HCT116 (cell line): Measurements from ENCODE around the gene FNDC3B. TPM values are rescaled to one million over a fixed set of nuclear protein-coding genes. Genes with fewer than 3 reads are reported as not detected.

ENCODE experiments used
- ATAC-seq: fragments of 200-7000 bp; cut with Tn5 transposase; 2 replicates; pipeline ENCODE4 v1.9.1; 2020; ENCODE audit warnings: mild to moderate bottlenecking, moderate library complexity
- BruUV-seq: library from RNA; stranded (reverse); fragments of 400-500 nt; replicated peaks from 2 replicates; lab custom pipeline; 2021; lab: Mats Ljungman, UMichigan
- CTCF ChIA-PET: fragments of 300-600 bp; sonication (Branson Sonifier 250); formaldehyde crosslinking; loops from one replicate; lab custom pipeline; 2021; ENCODE audit warnings: antibody characterized with exemption; lab: Charles Lee
- POLR2A ChIA-PET: fragments of 300-600, 350-600 bp; sonication (Branson Sonifier 250); formaldehyde crosslinking; loops from one replicate; lab custom pipeline; 2021; ENCODE audit warnings: antibody characterized with exemption; lab: Charles Lee
- RAD21 ChIA-PET, 2 experiments: fragments of 300-600 bp; sonication (Branson Sonifier 250); formaldehyde crosslinking; loops; one replicate each; lab custom pipeline; 2023; ENCODE audit warnings: low total read pairs in 2 of 2; ENCODE audit not compliant: uncharacterized antibody in 2 of 2, unreplicated experiment in 2 of 2, low non-redundant PET in 1 of 2; lab: Charles Lee
- DNase-seq: peaks from one replicate; pipeline ENCODE4 v3.0.0-alpha.2; 2010; ENCODE audit warnings: low read depth, low spot score
- H2AFZ ChIP-seq: fragments of 200-600 bp; shearing (Covaris generic), sonication (generic); 2 replicates; pipeline ENCODE4 v1.6.1; 2017; ENCODE audit warnings: low read depth, mixed run types, mixed read lengths, antibody characterized with exemption, low read length; ENCODE audit not compliant: poor library complexity, severe bottlenecking
- H3K27ac ChIP-seq: 2 replicates; pipeline ENCODE4 v1.5.1; 2012; ENCODE audit warnings: low read depth, low read length
- H3K27me3 ChIP-seq: fragments of 200-600 bp; sonication (generic); 2 replicates; pipeline ENCODE4 v1.6.1; 2016; ENCODE audit warnings: mixed run types, low read length, mixed read lengths; ENCODE audit not compliant: insufficient read depth
- H3K36me3 ChIP-seq, 2 experiments: fragments of 200-500 bp in 1 of 2; fragments of 200-600 bp in 1 of 2; sonication (Bioruptor generic) in 1 of 2; sonication (generic) in 1 of 2; 2 replicates each; pipeline versions ENCODE4 v1.5.1 to v1.6.1; 2014 to 2016; ENCODE audit warnings: low read length in 2 of 2, inconsistent platforms in 1 of 2, mixed read lengths in 1 of 2, mixed run types in 1 of 2; ENCODE audit not compliant: insufficient read depth in 2 of 2, control insufficient read depth in 1 of 2
- H3K4me1 ChIP-seq, 2 experiments: fragments of 200-600 bp in 1 of 2; sonication (generic) in 1 of 2; 2 replicates each; pipeline versions ENCODE4 v1.5.1 to v1.6.1; 2012 to 2017; ENCODE audit warnings: low read length in 2 of 2, inconsistent platforms in 1 of 2, mild to moderate bottlenecking in 1 of 2, mixed read lengths in 1 of 2, mixed run types in 1 of 2, moderate library complexity in 1 of 2; ENCODE audit not compliant: insufficient read depth in 2 of 2, control insufficient read depth in 1 of 2
- H3K4me2 ChIP-seq: fragments of 200-600 bp; sonication (generic); 2 replicates; pipeline ENCODE4 v1.6.1; 2017; ENCODE audit warnings: mixed run types, low read length, mixed read lengths
- H3K4me3 ChIP-seq, 2 experiments: fragments of 200-600 bp in 1 of 2; sonication (generic) in 1 of 2; replicated peaks in 1 of 2; 2 replicates each; pipeline ENCODE4 v1.5.1; 2011 to 2016; ENCODE audit warnings: low read length in 2 of 2, control low read depth in 1 of 2, low read depth in 1 of 2, mild to moderate bottlenecking in 1 of 2, mixed read lengths in 1 of 2, mixed run types in 1 of 2
- H3K79me2 ChIP-seq: fragments of 200-600 bp; sonication (generic); 2 replicates; pipeline ENCODE4 v1.6.1; 2017; ENCODE audit warnings: mild to moderate bottlenecking, mixed run types, low read length, moderate library complexity, mixed read lengths; ENCODE audit not compliant: insufficient read depth
- H3K9ac ChIP-seq: fragments of 200-600 bp; sonication (generic); 2 replicates; pipeline ENCODE4 v1.6.1; 2016; ENCODE audit warnings: low read length, mixed read lengths
- H3K9me2 ChIP-seq: fragments of 200-600 bp; sonication (generic), shearing (Covaris generic); 2 replicates; pipeline ENCODE4 v1.6.1; 2017; ENCODE audit warnings: mixed run types, mild to moderate bottlenecking, moderate library complexity; ENCODE audit not compliant: insufficient read depth
- H3K9me3 ChIP-seq, 2 experiments: fragments of 200-500 bp in 1 of 2; fragments of 200-600 bp in 1 of 2; sonication (Bioruptor generic) in 1 of 2; sonication (generic) in 1 of 2; 2 replicates each; pipeline ENCODE4 v1.6.1; 2014 to 2017; ENCODE audit warnings: low read length in 2 of 2, mixed read lengths in 2 of 2, inconsistent platforms in 1 of 2, low read depth in 1 of 2, mild to moderate bottlenecking in 1 of 2, mixed run types in 1 of 2, moderate library complexity in 1 of 2; ENCODE audit not compliant: control insufficient read depth in 1 of 2, insufficient read depth in 1 of 2
- H4K20me1 ChIP-seq: fragments of 200-600 bp; sonication (generic), shearing (Covaris generic); 2 replicates; pipeline ENCODE4 v1.6.1; 2017; ENCODE audit warnings: mixed run types, mild to moderate bottlenecking, moderate library complexity; ENCODE audit not compliant: insufficient read depth
- CBX3 ChIP-seq: IDR thresholded peaks from 2 replicates; pipeline ENCODE4 v1.6.1; 2012; ENCODE audit warnings: low read depth
- EGR1 ChIP-seq: IDR thresholded peaks from 2 replicates; pipeline ENCODE4 v1.6.1; 2012; ENCODE audit warnings: low read depth
- RAD21 ChIP-seq: IDR thresholded peaks from 2 replicates; pipeline ENCODE4 v1.6.1; 2012; ENCODE audit warnings: low read depth, mild to moderate bottlenecking
- intact Hi-C: fragments of 100-400 bp; cut with micrococcal nuclease; formaldehyde crosslinking; loops from 2 replicates; pipeline ENCODE4 v1.10.0; 2022
- total RNA-seq: library from RNA; stranded (reverse); gene quantifications from one replicate; pipeline ENCODE4 v1.2.1, GENCODE V29; 2021; ENCODE audit not compliant: unreplicated experiment
- TF ChIP-seq, protein P1 (sequence below), 3 experiments: fragments of 200-600 bp in 1 of 3; sonication (generic) in 1 of 3; IDR thresholded peaks in 2 of 3; conservative IDR thresholded peaks in 1 of 3; 2 replicates each; pipeline ENCODE4 v1.5.1; 2012 to 2017; ENCODE audit warnings: low read depth in 2 of 3, low read length in 2 of 3, antibody characterized with exemption in 1 of 3, borderline replicate concordance in 1 of 3, control low read depth in 1 of 3, mild to moderate bottlenecking in 1 of 3, mixed read lengths in 1 of 3, mixed run types in 1 of 3, moderate library complexity in 1 of 3; ENCODE audit not compliant: insufficient read depth in 1 of 3
- TF ChIP-seq, protein P2 (sequence below): IDR thresholded peaks from 2 replicates; pipeline ENCODE4 v1.6.1; 2011; ENCODE audit warnings: mild to moderate bottlenecking, low read length, moderate library complexity; ENCODE audit not compliant: insufficient replicate concordance; ENCODE audit errors: extremely low read depth

Gene FNDC3B
- total RNA-seq, 1 experiment from 2014 or later, result 45.7 TPM

DNA sequence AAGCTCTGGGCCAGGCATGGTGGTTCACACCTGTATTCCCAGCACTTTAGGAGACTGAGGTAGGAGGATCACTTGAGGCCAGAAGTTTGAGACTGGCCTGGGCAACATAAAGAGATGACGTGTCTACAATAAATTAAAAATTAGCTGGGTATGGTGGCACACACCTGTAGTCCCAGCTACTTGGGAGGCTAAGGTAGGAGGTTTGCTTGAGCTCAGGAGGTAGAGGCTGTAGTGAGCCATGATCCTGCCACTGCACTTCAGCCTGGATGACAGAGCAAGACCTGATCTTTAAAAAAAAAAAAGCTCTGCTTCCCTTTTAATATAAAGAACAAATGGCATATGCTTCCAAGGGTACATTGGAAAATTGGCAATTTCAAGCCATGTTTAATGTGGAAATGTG lies 46.7 kb downstream of the FNDC3B start:
- no peaks in the 10 kb centered on the region for H3K36me3 ChIP-seq
- no TSS peak for BruUV-seq
- H3K27ac ChIP-seq, result no peak overlapping the region
- ChIA-PET RAD21 (no interaction called here), CTCF (no interaction called here), POLR2A (no interaction called here)
- no peaks in the 10 kb centered on the region for H3K27me3 ChIP-seq
- no peaks in the 10 kb centered on the region; the same call in 1 of the 2 replicates for H4K20me1 ChIP-seq
- H3K9me2 ChIP-seq, result no peaks in the 10 kb centered on the region
- no peak overlapping the region for H3K9ac ChIP-seq
- DNase-seq (no peak), ATAC-seq (no peak)
- intact Hi-C loops, result no loop called here
- no peak for TF ChIP-seq RAD21
- TF ChIP-seq EGR1, result no peak
- 0 out of 4 replicates have a peak, but pooled peaks cover 0 to 4% of the 10 kb centered on the region in 2 experiments for H3K4me1 ChIP-seq
- no peaks in the 10 kb centered on the region for H3K9me3 ChIP-seq
- no peak overlapping the region for H3K4me2 ChIP-seq
- no peak overlapping the region for H2AFZ ChIP-seq
- H3K4me3 ChIP-seq, result no peak overlapping the region
- H3K79me2 ChIP-seq, result peaks cover 51% of the 10 kb centered on the region

DNA sequence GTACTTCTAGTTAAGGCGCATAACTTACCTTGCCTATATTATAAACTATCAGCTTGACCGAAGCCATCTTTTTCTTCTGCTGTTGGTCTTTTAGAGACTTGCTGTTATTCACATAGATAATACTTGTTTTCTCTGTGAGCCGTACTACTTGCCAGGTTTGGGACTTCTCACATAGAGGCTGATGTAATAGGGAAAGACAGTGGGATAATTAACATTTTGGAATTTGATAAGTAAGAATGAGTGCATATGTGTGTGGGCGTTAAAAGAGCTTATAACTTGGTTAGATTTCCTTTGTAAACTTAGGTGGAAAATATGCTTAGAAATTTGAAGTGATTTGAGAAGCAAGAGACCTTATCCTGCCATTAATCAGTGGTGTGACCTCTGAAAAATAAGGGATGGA lies 47.8 kb downstream of the FNDC3B start:
- ChIA-PET RAD21 (no interaction called here), POLR2A (no interaction called here), CTCF (no interaction called here)
- no peak overlapping the region for H3K27ac ChIP-seq
- 0 out of 4 replicates have a peak, but pooled peaks cover 0 to 4% of the 10 kb centered on the region in 2 experiments for H3K4me1 ChIP-seq
- no peak for DNase-seq
- no peaks in the 10 kb centered on the region for H4K20me1 ChIP-seq
- no peaks in the 10 kb centered on the region for H3K9me3 ChIP-seq
- intact Hi-C loops, result no loop called here
- H3K36me3 ChIP-seq, result no peaks in the 10 kb centered on the region
- BruUV-seq, result no TSS peak
- no peaks in the 10 kb centered on the region for H3K9me2 ChIP-seq
- no peak overlapping the region for H3K4me2 ChIP-seq
- peaks cover 43% of the 10 kb centered on the region for H3K79me2 ChIP-seq
- H3K9ac ChIP-seq, result no peak overlapping the region
- H3K27me3 ChIP-seq, result no peaks in the 10 kb centered on the region
- TF ChIP-seq EGR1 (0 out of 2 replicates have a peak, but pooled peaks have one; percentile 31), CBX3 (no peak)
- TF ChIP-seq, protein P1, sequence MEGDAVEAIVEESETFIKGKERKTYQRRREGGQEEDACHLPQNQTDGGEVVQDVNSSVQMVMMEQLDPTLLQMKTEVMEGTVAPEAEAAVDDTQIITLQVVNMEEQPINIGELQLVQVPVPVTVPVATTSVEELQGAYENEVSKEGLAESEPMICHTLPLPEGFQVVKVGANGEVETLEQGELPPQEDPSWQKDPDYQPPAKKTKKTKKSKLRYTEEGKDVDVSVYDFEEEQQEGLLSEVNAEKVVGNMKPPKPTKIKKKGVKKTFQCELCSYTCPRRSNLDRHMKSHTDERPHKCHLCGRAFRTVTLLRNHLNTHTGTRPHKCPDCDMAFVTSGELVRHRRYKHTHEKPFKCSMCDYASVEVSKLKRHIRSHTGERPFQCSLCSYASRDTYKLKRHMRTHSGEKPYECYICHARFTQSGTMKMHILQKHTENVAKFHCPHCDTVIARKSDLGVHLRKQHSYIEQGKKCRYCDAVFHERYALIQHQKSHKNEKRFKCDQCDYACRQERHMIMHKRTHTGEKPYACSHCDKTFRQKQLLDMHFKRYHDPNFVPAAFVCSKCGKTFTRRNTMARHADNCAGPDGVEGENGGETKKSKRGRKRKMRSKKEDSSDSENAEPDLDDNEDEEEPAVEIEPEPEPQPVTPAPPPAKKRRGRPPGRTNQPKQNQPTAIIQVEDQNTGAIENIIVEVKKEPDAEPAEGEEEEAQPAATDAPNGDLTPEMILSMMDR (IDR thresholded peaks at IDR 0.05 in 2 of 3, conservative IDR thresholded peaks at IDR 0.05 in 1 of 3; ENCODE audit: borderline replicate concordance in 1 of 3, insufficient read depth in 1 of 3, low read depth in 2 of 3, low read length in 2 of 3), result no peak
- TF ChIP-seq, protein P2, sequence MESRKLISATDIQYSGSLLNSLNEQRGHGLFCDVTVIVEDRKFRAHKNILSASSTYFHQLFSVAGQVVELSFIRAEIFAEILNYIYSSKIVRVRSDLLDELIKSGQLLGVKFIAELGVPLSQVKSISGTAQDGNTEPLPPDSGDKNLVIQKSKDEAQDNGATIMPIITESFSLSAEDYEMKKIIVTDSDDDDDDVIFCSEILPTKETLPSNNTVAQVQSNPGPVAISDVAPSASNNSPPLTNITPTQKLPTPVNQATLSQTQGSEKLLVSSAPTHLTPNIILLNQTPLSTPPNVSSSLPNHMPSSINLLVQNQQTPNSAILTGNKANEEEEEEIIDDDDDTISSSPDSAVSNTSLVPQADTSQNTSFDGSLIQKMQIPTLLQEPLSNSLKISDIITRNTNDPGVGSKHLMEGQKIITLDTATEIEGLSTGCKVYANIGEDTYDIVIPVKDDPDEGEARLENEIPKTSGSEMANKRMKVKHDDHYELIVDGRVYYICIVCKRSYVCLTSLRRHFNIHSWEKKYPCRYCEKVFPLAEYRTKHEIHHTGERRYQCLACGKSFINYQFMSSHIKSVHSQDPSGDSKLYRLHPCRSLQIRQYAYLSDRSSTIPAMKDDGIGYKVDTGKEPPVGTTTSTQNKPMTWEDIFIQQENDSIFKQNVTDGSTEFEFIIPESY, result no peak
- TF ChIP-seq, all 23 proteins: peak for 1
- ATAC-seq, result no peak
- Histone ChIP-seq H3K4me3 (no peak overlapping the region), H2AFZ (no peak overlapping the region)
